GM21717 (cell line): Measurements from ENCODE around the gene CDH12.
"Not testable (repeated sequence)": the region's sequence is repeated elsewhere in the genome, so short reads cannot be mapped to it uniquely, and the experiment has no call there.

Experiments
- ATAC-seq: cut with Tn5 transposase; IDR thresholded peaks from one replicate; pipeline ENCODE4 v1.9.1; 2021; ENCODE audit warnings: mild to moderate bottlenecking, moderate library complexity; ENCODE audit not compliant: unreplicated experiment

Gene CDH12

GRCh38 chr5:22651355-22651754 is 201.8 kb downstream of the CDH12 start:
- ATAC-seq = no peak

GRCh38 chr5:22650511-22650910 is 202.6 kb downstream of the CDH12 start:
- ATAC-seq = no peak

GRCh38 chr5:22649074-22649473 is 204.1 kb downstream of the CDH12 start:
- ATAC-seq = no peak

- ATAC-seq = no peak
Measured at GRCh38 chr5:22644859-22645258, 208.3 kb downstream of the CDH12 start.

GRCh38 chr5:22643356-22643755 is 209.8 kb downstream of the CDH12 start:
- no peak for ATAC-seq

- no peak for ATAC-seq
Measured at GRCh38 chr5:22631683-22632082, 221.5 kb downstream of the CDH12 start.

GRCh38 chr5:22627029-22627428 is 226.1 kb downstream of the CDH12 start:
- ATAC-seq = no peak

- ATAC-seq = no peak
Measured at GRCh38 chr5:22625451-22625850, 227.7 kb downstream of the CDH12 start.

GRCh38 chr5:22621084-22621483 is 232.1 kb downstream of the CDH12 start:
- no peak for ATAC-seq

GRCh38 chr5:22615964-22616363 is 237.2 kb downstream of the CDH12 start:
- ATAC-seq = no peak

- no peak for ATAC-seq
Measured at GRCh38 chr5:22614486-22615094, 238.6 kb downstream of the CDH12 start.

- ATAC-seq = no peak
Measured at GRCh38 chr5:22612928-22613327, 240.2 kb downstream of the CDH12 start.

- ATAC-seq = no peak
Measured at GRCh38 chr5:22611327-22611726, 241.8 kb downstream of the CDH12 start.

GRCh38 chr5:22607498-22607897 is 245.6 kb downstream of the CDH12 start:
- ATAC-seq = not testable (repeated sequence)

- ATAC-seq = no peak
Measured at GRCh38 chr5:22605473-22605872, 247.7 kb downstream of the CDH12 start.

- no peak for ATAC-seq
Measured at GRCh38 chr5:22604711-22605110, 248.4 kb downstream of the CDH12 start.

- ATAC-seq = no peak
Measured at GRCh38 chr5:22598796-22599195, 254.3 kb downstream of the CDH12 start.

GRCh38 chr5:22596404-22596970 is 256.7 kb downstream of the CDH12 start:
- ATAC-seq = no peak

GRCh38 chr5:22594491-22594890 is 258.7 kb downstream of the CDH12 start:
- ATAC-seq = no peak

- ATAC-seq = peak; percentile 93
Measured at GRCh38 chr5:22593592-22593991, 259.6 kb downstream of the CDH12 start.

- ATAC-seq = peak; percentile 71
Measured at GRCh38 chr5:22591461-22591860, 261.7 kb downstream of the CDH12 start.

GRCh38 chr5:22590677-22591268 is 262.4 kb downstream of the CDH12 start:
- no peak for ATAC-seq

GRCh38 chr5:22577711-22578110 is 275.4 kb downstream of the CDH12 start:
- ATAC-seq = no peak
